ENCODE measurements around the gene TM9SF4.

The TM9SF4 gene

GRCh38 chr20:32127347-32127746 lies 17.8 kb downstream of the TM9SF4 start:
- DNase-seq (ENCODE audit: low read depth, low spot score): no peak

DNA sequence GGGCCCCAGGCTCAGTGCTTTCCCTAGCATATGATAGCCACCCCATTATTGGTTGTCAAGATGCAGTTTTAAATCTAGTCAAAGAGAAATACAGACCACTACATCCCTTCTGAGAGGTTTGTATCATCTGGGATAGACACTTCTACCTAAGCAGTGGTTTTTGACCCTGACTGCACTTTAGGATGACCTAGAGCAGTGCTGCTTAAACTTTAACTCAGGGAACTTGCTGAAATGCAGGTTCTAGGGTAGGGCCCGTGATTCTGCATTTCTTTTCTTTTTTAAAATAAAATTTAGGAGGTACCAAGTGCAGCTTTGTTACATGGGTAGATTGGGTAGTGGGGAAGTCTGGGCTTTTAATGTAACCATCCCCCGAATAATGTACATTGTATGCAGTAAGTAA lies 18.7 kb downstream of the TM9SF4 start:
- DNase-seq (ENCODE audit: low read depth, low spot score): no peak

DNA sequence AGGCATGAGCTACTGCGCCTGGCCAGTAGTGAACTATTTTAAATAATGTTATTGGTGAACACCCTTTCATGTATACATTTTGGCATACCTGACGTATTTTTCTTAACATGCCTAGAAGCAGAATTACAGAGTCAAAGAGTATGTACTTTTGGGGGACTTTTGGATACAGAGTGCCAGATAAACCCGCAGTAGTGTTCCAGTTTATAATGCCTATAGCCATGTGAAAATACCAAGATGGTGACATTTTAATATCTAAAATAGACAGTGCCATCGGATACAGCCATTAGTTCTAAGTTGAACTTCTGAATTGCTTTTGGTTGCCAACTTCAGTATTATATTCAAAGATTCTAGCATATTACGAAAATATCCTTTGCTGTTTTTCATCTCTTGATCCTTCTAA lies 20.3 kb downstream of the TM9SF4 start:
- no peak for DNase-seq (ENCODE audit: low read depth, low spot score)

DNA sequence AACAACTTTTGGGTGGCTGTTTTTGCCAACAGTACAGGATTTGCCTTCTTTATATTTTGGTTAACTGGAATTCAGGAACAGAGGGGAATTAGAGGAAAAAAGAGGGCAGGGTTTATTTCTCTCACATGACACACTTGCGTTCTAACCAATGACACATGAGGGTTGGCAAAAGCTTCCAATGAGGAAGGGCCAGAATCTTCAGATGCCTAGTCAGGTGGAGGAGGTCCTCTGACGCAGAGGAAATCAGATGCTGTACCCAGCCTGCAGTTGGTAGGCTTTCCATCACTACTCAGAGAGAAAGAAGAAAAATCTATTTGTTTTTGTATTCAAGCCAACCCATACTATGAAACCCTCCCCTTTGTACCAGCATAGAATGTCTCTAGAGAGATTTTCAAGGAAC lies 20.8 kb downstream of the TM9SF4 start:
- no peak for DNase-seq (ENCODE audit: low read depth, low spot score)

DNA sequence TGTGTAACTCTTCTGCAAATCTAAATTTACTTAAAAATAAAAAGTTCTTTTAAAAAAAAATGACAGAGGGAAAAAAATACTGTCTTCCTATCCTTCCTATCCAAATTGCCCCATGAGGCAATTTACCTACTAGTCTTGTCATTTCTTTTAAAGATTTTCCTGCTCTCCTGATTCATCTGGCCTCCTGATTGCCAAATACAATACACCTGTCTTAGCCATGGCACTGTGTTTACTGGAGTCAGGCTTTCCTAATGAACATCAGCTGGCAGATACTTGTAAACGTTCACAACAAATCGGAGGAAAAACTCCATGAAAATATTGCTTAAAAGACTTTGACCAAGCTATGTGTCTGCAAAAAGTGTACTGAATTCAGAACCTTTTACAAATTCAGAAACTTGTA lies 21.5 kb downstream of the TM9SF4 start:
- no peak for DNase-seq (ENCODE audit: low read depth, low spot score)

DNA sequence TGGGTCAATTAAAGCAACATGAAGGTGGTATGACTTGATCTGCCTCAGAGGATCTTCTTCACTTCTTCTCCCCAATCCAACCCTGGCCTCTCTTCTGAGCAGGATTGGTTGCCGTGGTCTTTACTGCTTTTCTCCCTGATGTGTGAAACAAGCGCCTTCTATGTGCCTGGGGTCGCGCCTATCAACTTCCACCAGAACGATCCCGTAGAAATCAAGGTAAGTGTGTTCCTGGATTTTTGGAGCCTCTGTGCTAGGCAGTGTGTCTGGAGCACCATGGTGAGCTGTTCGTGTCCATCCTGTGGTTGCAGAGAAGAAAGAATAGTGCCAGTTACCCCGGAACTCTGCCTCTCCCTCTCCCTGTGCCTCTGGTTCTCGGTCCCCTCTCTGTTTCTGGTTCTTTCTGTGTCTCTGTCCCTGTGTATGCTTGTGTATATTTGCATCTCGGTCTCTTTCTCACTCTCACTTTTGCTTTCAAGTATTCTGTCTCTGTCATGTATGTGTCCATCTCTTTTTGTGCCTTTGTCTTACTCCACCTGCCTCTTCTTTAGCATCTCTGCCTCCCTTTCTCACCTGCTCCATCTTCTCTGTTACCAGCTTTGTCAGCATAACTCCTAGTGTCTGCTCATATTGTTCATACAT lies 23.5 kb downstream of the TM9SF4 start:
- DNase-seq (ENCODE audit: low read depth, low spot score): no peak

- no peak for DNase-seq (ENCODE audit: low read depth, low spot score)
Observed at GRCh38 chr20:32134026-32134425, 24.5 kb downstream of the TM9SF4 start.

DNA sequence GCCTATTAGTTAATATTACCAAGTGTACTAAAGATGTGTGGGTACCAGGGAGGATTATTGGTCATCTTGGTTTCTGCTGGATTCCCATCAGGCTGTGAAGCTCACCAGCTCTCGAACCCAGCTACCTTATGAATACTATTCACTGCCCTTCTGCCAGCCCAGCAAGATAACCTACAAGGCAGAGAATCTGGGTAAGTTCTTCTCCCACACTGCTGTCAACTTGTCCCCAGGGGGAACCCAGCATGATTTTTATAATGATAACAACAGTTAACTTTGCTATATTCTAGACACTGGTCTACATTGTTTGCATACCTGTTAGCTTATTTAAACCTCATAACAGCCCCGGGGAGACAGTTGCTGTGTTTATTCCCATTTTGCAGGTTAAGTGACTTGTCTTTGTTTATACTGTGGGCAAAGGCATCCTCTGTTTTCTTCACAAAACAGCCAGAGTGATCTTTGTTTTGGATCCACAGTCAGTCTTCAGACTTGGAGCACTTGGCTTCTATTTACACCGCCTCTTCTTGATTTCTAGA lies 26.5 kb downstream of the TM9SF4 start:
- DNase-seq (ENCODE audit: low read depth, low spot score): no peak

DNA sequence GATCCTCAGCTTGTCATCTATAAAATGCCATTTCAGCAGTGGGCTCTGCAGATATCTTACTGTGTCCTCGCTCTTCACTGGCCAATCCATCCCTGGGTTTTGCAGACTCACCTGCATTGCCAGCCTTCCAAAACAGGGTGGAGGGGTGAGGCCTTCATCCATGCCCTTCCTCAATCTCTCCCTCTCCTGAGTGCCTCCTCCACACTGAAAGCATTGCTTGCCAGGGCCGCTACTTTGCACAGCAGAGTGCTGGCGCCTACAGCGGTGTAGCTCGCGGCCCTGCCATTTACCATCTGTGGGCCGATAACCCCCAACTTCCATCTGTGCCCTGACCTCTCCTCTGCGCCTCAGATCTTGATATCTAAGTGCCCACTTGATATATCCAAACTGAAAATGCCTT lies 29.4 kb downstream of the TM9SF4 start:
- no peak for DNase-seq (ENCODE audit: low read depth, low spot score)

DNA sequence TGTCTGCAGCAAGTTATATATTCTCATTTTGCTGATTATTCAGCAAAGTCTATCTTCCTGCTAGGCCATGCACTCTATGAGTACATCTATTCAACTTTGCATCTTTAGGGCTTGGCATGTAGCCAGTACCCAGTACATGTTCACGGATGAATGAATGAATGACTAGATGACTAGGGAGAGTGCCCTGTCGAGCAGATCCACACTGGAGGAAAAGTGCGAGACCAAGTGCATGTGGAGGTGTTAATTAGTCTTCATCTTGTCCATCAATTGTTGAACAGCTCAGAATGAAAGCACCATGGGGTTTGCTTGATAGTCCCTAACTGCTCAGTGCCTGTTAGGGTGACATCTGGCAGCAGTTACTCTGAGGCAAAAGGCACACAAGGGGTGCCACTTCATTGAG lies 30.4 kb downstream of the TM9SF4 start:
- no peak for DNase-seq (ENCODE audit: low read depth, low spot score)

- no peak for DNase-seq (ENCODE audit: low read depth, low spot score)
Observed at GRCh38 chr20:32140603-32141002, 31.1 kb downstream of the TM9SF4 start.

- no peak for DNase-seq (ENCODE audit: low read depth, low spot score)
Observed at GRCh38 chr20:32141465-32141980, 32.0 kb downstream of the TM9SF4 start.

DNA sequence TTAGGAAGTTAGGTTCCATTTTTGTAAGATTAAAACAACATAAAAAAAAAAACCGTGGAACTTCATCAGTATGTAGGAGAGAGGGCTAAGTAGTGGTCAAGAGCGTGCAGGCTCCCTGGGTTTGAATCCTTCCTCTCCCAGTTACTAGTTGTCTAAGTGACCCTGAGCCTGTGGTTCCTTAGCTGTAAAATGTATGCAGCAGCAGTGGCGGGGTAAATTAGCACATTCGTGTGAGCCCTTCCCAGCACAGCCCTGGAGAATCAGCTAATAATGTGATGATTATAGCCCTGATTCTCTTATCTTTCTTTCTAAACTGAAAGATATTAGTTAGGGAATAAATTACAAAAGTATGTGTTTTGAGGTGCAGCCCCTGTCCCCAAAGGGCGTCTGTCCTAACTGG lies 32.6 kb downstream of the TM9SF4 start:
- DNase-seq (ENCODE audit: low read depth, low spot score): no peak

GRCh38 chr20:32142991-32143390 lies 33.5 kb downstream of the TM9SF4 start:
- no peak for DNase-seq (ENCODE audit: low read depth, low spot score)

DNA sequence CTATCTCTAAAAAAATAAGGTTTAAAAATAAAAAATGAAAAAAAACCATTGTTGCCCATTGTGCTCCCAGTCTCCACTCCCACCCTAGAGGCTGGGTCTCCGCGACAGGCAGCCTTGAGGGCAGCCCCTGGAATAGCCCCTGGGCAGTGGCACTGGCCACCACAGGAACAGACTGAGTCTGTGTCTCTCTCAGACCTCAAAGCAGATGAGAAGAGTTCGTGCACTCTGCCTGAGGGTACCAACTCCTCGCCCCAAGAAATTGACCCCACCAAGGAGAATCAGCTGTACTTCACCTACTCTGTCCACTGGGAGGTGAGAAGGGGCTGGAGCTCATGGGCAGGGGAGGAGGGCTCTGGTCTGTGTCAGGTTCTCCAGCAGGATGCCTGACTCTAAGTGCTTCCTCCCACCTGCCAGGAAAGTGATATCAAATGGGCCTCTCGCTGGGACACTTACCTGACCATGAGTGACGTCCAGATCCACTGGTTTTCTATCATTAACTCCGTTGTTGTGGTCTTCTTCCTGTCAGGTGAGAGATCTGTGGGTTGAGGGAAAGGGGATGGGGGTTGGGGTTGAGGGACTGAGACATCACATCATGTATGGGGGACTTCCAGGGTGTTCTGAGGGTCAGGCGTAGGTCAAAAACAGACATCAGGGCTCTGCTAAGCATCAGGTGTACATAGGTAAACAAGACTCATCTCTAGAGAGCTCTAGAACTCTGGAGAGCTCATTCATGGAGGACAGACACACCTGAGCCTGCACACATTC lies 35.6 kb downstream of the TM9SF4 start:
- no peak for DNase-seq (ENCODE audit: low read depth, low spot score)

DNA sequence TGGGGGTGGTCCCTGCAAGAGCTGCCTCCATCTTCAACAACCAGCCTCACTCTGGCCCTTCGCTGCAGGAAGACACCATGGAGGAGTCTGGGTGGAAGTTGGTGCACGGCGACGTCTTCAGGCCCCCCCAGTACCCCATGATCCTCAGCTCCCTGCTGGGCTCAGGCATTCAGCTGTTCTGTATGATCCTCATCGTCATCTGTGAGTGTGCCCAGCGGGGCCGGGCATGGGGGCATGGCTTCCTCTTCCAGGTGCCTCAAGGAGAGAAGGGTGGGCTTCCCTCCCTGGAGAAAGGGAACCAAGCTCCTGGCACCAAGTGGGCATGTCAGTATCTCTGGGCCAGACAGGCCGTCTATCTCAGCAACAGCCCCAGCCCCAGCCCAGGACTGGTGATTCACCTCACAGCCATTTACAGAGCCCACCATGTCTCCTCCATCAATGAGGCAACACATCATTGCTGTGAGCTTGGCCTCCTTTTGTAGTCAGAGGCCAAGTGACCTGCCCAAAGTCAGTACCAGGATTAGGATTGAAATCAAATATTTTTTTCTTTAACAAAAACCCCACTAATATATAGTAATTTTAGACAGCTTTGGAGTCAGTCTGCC lies 40.2 kb downstream of the TM9SF4 start:
- no peak for DNase-seq (ENCODE audit: low read depth, low spot score)

- no peak for DNase-seq (ENCODE audit: low read depth, low spot score)
Observed at GRCh38 chr20:32150291-32150848, 40.9 kb downstream of the TM9SF4 start.

- DNase-seq (ENCODE audit: low read depth, low spot score): no peak
Observed at GRCh38 chr20:32152421-32153155, 43.1 kb downstream of the TM9SF4 start.

GRCh38 chr20:32153156-32153665 lies 43.7 kb downstream of the TM9SF4 start:
- no peak for DNase-seq (ENCODE audit: low read depth, low spot score)

- no peak for DNase-seq (ENCODE audit: low read depth, low spot score)
Observed at GRCh38 chr20:32153771-32154170, 44.3 kb downstream of the TM9SF4 start.
